Activated CD4-positive, alpha-beta T cell treated with anti-CD3 and anti-CD28 coated beads for 36 hours (primary cell): ENCODE data around the gene SPP1. TPM values are rescaled to one million over a fixed set of nuclear protein-coding genes. Genes with fewer than 3 reads are reported as not detected.

Source experiments
- ATAC-seq: fragments of 200-7000 bp; cut with Tn5 transposase; one replicate; pipeline ENCODE4 v1.10.0; 2021; ENCODE audit warnings: mild to moderate bottlenecking, moderate library complexity
- CTCF ChIA-PET: fragments of 350-600 bp; sonication (Branson Sonifier 250); formaldehyde crosslinking; loops from one replicate; lab custom pipeline; 2021; ENCODE audit warnings: antibody characterized with exemption; lab: Charles Lee
- POLR2A ChIA-PET: fragments of 350-600 bp; sonication (Branson Sonifier 250); formaldehyde crosslinking; loops from one replicate; lab custom pipeline; 2021; ENCODE audit warnings: antibody characterized with exemption, inconsistent platforms; lab: Charles Lee
- DNase-seq: peaks from one replicate; pipeline ENCODE4 v3.0.0-alpha.2; 2020
- H3K27ac Mint-ChIP-seq: one replicate; pipeline ENCODE4 v1.8.0; 2021; ENCODE audit warnings: mixed read lengths
- H3K27me3 Mint-ChIP-seq: one replicate; pipeline ENCODE4 v1.8.0; 2021; ENCODE audit warnings: mixed read lengths
- H3K36me3 Mint-ChIP-seq: one replicate; pipeline ENCODE4 v1.8.0; 2021; ENCODE audit warnings: low read depth, mixed read lengths
- H3K4me1 Mint-ChIP-seq: one replicate; pipeline ENCODE4 v1.8.0; 2021; ENCODE audit warnings: mixed read lengths
- H3K4me3 Mint-ChIP-seq: one replicate; pipeline ENCODE4 v1.8.0; 2021; ENCODE audit warnings: mild to moderate bottlenecking, moderate library complexity, mixed read lengths
- H3K9me3 Mint-ChIP-seq: one replicate; pipeline ENCODE4 v1.8.0; 2021; ENCODE audit warnings: low read depth, mixed read lengths
- intact Hi-C, 2 experiments: fragments of 100-400 bp; cut with DNase I in 1 of 2; cut with micrococcal nuclease in 1 of 2; formaldehyde crosslinking; loops; one replicate each; pipeline versions ENCODE4 v1.14.2 to v1.15.1; 2022 to 2024; cut with DNase I, micrococcal nuclease
- total RNA-seq, 2 experiments: library from RNA; stranded (reverse); gene quantifications; one replicate each; pipeline ENCODE4 v1.2.3, GENCODE V29; 2021

Gene SPP1
- total RNA-seq, 2 experiments from 2014 or later, result not detected

- DNase-seq (no peak), ATAC-seq (no peak)
- peaks cover 33% of the 10 kb centered on the region for H3K27me3 Mint-ChIP-seq
- H3K4me1 Mint-ChIP-seq, result peaks cover 6% of the 10 kb centered on the region
- intact Hi-C loops, result loop anchor here in 1 of 2 experiments (5.0 kb wide), 1 partner anchor 237 kb away; no protein-coding TSS in a partner anchor
- H3K27ac Mint-ChIP-seq, result no peak overlapping the region
- ChIA-PET POLR2A (no interaction called here), CTCF (interaction anchor here (0.7 to 3.0 kb wide), 13 partner anchors 8 to 758 kb away, joined by 3 to 43 read pairs (median 9); no protein-coding TSS in a partner anchor)
- no peaks in the 10 kb centered on the region for H3K9me3 Mint-ChIP-seq
- H3K36me3 Mint-ChIP-seq, result no peaks in the 10 kb centered on the region
- no peak overlapping the region for H3K4me3 Mint-ChIP-seq
Observed at GRCh38 chr4:87974856-87975462, 555 bp upstream of the SPP1 start.

GRCh38 chr4:87977521-87978278, 2.2 kb downstream of the SPP1 start:
- POLR2A ChIA-PET, result interaction anchor here (0.5 kb wide), 1 partner anchor 23 kb away, joined by 3 read pairs; no protein-coding TSS in a partner anchor
- H3K27me3 Mint-ChIP-seq, result peaks cover 28% of the 10 kb centered on the region
- intact Hi-C loops, result no loop called here
- no peak overlapping the region for H3K27ac Mint-ChIP-seq
- H3K4me1 Mint-ChIP-seq, result peaks cover 6% of the 10 kb centered on the region
- ATAC-seq (no peak), DNase-seq (no peak)
- no peak overlapping the region for H3K4me3 Mint-ChIP-seq
- no peaks in the 10 kb centered on the region for H3K9me3 Mint-ChIP-seq
- no peaks in the 10 kb centered on the region for H3K36me3 Mint-ChIP-seq
- CTCF ChIA-PET, result interaction anchor here (0.5 to 3.0 kb wide), 4 partner anchors 125 to 455 kb away, joined by 3 to 12 read pairs (median 3); no protein-coding TSS in a partner anchor

- Mint-ChIP-seq H3K9me3 (no peaks in the 10 kb centered on the region), H3K4me3 (no peak overlapping the region), H3K36me3 (no peaks in the 10 kb centered on the region), H3K27ac (no peak overlapping the region), H3K27me3 (peaks cover 21% of the 10 kb centered on the region), H3K4me1 (peaks cover 6% of the 10 kb centered on the region)
- intact Hi-C loops, result no loop called here
- ChIA-PET CTCF (interaction anchor here (0.6 kb wide), 1 partner anchor 1090 kb away, joined by 3 read pairs; no protein-coding TSS in a partner anchor), POLR2A (no interaction called here)
- DNase-seq (no peak), ATAC-seq (no peak)
Observed at GRCh38 chr4:87978681-87979080, 3.2 kb downstream of the SPP1 start.

GRCh38 chr4:87979810-87980209, 4.3 kb downstream of the SPP1 start:
- no peaks in the 10 kb centered on the region for H3K9me3 Mint-ChIP-seq
- POLR2A ChIA-PET, result no interaction called here
- no peak for ATAC-seq
- H3K36me3 Mint-ChIP-seq, result no peaks in the 10 kb centered on the region
- H3K27ac Mint-ChIP-seq, result no peak overlapping the region
- H3K4me3 Mint-ChIP-seq, result no peak overlapping the region
- peaks cover 6% of the 10 kb centered on the region for H3K4me1 Mint-ChIP-seq
- intact Hi-C loops, result no loop called here
- peaks cover 19% of the 10 kb centered on the region for H3K27me3 Mint-ChIP-seq
- no peak for DNase-seq
- CTCF ChIA-PET, result interaction anchor here (1.2 kb wide), 1 partner anchor 13 kb away, joined by 3 read pairs; no protein-coding TSS in a partner anchor

GRCh38 chr4:87981486-87981885, 6.0 kb downstream of the SPP1 start:
- Mint-ChIP-seq H3K36me3 (no peaks in the 10 kb centered on the region), H3K27ac (no peak overlapping the region), H3K9me3 (no peaks in the 10 kb centered on the region), H3K4me1 (no peaks in the 10 kb centered on the region), H3K4me3 (no peak overlapping the region), H3K27me3 (peaks cover 18% of the 10 kb centered on the region)
- ATAC-seq, result no peak
- no peak for DNase-seq
- POLR2A ChIA-PET, result no interaction called here
- CTCF ChIA-PET, result no interaction called here
- intact Hi-C loops, result no loop called here

GRCh38 chr4:87982036-87982435, 6.5 kb downstream of the SPP1 start:
- H3K27ac Mint-ChIP-seq, result no peak overlapping the region
- ATAC-seq, result no peak
- H3K36me3 Mint-ChIP-seq, result no peaks in the 10 kb centered on the region

GRCh38 chr4:87982446-87983010, 7.0 kb downstream of the SPP1 start:
- Mint-ChIP-seq H3K27ac (no peak overlapping the region), H3K36me3 (no peaks in the 10 kb centered on the region), H3K4me3 (no peak overlapping the region), H3K4me1 (no peaks in the 10 kb centered on the region), H3K27me3 (peaks cover 18% of the 10 kb centered on the region), H3K9me3 (no peaks in the 10 kb centered on the region)
- ATAC-seq (no peak), DNase-seq (no peak)
- CTCF ChIA-PET, result interaction anchor here (0.6 to 1.1 kb wide), 2 partner anchors 19 to 129 kb away, joined by 3 to 4 read pairs; no protein-coding TSS in a partner anchor
- intact Hi-C loops, result no loop called here
- POLR2A ChIA-PET, result no interaction called here

More at GRCh38 chr4:87982036-87982435, 6.5 kb downstream of the SPP1 start:
- intact Hi-C loops, result no loop called here
- no peaks in the 10 kb centered on the region for H3K4me1 Mint-ChIP-seq
- no peaks in the 10 kb centered on the region for H3K9me3 Mint-ChIP-seq
- DNase-seq, result no peak
- H3K4me3 Mint-ChIP-seq, result no peak overlapping the region
- ChIA-PET POLR2A (no interaction called here), CTCF (interaction anchor here (0.6 kb wide), 1 partner anchor 20 kb away, joined by 3 read pairs; no protein-coding TSS in a partner anchor)
- peaks cover 18% of the 10 kb centered on the region for H3K27me3 Mint-ChIP-seq

GRCh38 chr4:87983996-87984395, 8.5 kb downstream of the SPP1 start:
- Mint-ChIP-seq H3K36me3 (no peaks in the 10 kb centered on the region), H3K9me3 (no peaks in the 10 kb centered on the region), H3K4me1 (no peaks in the 10 kb centered on the region), H3K27me3 (peaks cover 14% of the 10 kb centered on the region), H3K27ac (no peak overlapping the region), H3K4me3 (no peak overlapping the region)
- POLR2A ChIA-PET, result no interaction called here
- no peak for DNase-seq
- CTCF ChIA-PET, result interaction anchor here (0.6 kb wide), 1 partner anchor 586 kb away, joined by 3 read pairs; no protein-coding TSS in a partner anchor
- ATAC-seq, result no peak
- intact Hi-C loops, result no loop called here

- Mint-ChIP-seq H3K27ac (no peak overlapping the region), H3K4me3 (no peak overlapping the region), H3K27me3 (peaks cover 12% of the 10 kb centered on the region), H3K4me1 (no peaks in the 10 kb centered on the region), H3K36me3 (no peaks in the 10 kb centered on the region), H3K9me3 (no peaks in the 10 kb centered on the region)
- POLR2A ChIA-PET, result no interaction called here
- peak; percentile 68 for DNase-seq
- CTCF ChIA-PET, result interaction anchor here (0.7 to 1.9 kb wide), 5 partner anchors 12 to 136 kb away, joined by 3 to 16 read pairs (median 5); no protein-coding TSS in a partner anchor
- ATAC-seq, result peak; percentile 93
- intact Hi-C loops, result loop anchor here in 1 of 2 experiments (1.0 kb wide), 1 partner anchor 132 kb away; no protein-coding TSS in a partner anchor
Observed at GRCh38 chr4:87985097-87985886, 9.8 kb downstream of the SPP1 start.

- DNase-seq (no peak), ATAC-seq (no peak)
- peaks cover 12% of the 10 kb centered on the region for H3K27me3 Mint-ChIP-seq
- no peaks in the 10 kb centered on the region for H3K36me3 Mint-ChIP-seq
- no peaks in the 10 kb centered on the region for H3K4me1 Mint-ChIP-seq
- ChIA-PET POLR2A (no interaction called here), CTCF (interaction anchor here (0.9 to 1.9 kb wide), 6 partner anchors 12 to 212 kb away, joined by 3 to 16 read pairs (median 4); no protein-coding TSS in a partner anchor)
- no peak overlapping the region for H3K4me3 Mint-ChIP-seq
- no peak overlapping the region for H3K27ac Mint-ChIP-seq
- intact Hi-C loops, result loop anchor here in 1 of 2 experiments (1.0 kb wide), 1 partner anchor 133 kb away; no protein-coding TSS in a partner anchor
- no peaks in the 10 kb centered on the region for H3K9me3 Mint-ChIP-seq
Observed at GRCh38 chr4:87985887-87986200, 10.3 kb downstream of the SPP1 start.
